GM19455 (cell line): ENCODE results near the gene TMEM129.
A peak's percentile ranks its signal among the peaks of the same experiment; 100 is the strongest.
"Not testable (repeated sequence)": the region's sequence is repeated elsewhere in the genome, so short reads cannot be mapped to it uniquely, and the experiment has no call there.

ENCODE experiments used
- ATAC-seq: cut with Tn5 transposase; IDR thresholded peaks from one replicate; pipeline ENCODE4 v1.9.1; 2021; ENCODE audit not compliant: unreplicated experiment

The TMEM129 gene

GRCh38 chr4:1703867-1704266 lies 17.3 kb downstream of the TMEM129 start:
- ATAC-seq = no peak

GRCh38 chr4:1701671-1702070 lies 19.5 kb downstream of the TMEM129 start:
- not testable (repeated sequence) for ATAC-seq

DNA sequence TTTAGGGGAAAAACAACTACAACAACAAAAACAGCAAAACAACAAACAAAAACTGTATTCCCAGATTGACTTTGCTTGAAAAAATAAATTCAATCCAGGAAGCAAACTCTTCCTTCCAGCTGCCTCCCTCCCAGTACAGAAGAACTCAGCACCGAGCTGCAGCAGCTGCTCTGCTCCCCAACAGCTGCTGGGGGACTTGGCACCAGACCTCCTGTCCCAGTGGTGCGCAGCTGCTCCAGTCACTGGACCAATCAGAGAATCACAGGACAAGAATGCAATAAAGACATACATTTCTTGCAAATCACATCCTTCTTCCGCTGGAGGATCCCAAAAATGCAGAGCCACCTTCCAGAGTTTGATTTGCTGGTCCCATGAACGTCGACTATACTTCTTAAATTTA lies 25.2 kb downstream of the TMEM129 start:
- no peak for ATAC-seq

GRCh38 chr4:1693131-1693896 lies 27.8 kb downstream of the TMEM129 start:
- ATAC-seq = no peak

DNA sequence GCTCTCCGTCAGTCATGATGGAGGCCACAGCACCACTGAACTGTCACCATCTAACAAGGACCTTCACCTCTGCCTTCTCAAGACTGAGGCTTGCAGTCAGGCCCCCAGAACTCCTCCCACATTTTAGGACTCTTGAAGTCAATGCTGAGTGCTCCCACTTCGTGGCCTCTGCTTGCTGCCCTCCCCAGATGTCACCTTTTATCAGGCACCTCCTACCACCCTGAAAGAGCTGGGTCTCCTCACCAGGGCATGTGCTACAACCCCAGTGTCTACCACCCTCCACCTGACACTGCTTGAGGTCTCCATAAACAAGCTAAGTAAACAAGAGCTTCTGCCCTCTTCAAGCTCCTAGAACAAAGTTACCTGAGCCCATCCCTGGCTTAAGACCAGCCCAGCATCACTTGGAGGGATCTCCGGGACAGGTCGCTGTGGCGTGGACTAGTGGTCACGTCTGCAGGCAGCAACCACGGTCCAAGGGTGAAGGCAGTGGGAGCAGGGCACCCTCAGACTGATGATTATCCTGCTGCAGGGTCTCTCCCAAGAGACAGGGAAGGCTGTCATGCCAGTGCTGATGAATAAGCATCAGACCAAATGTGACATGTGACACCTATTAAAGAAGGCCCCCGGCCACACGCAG lies 29.3 kb downstream of the TMEM129 start:
- no peak for ATAC-seq

- ATAC-seq = no peak
Measured at GRCh38 chr4:1690698-1691097, 30.4 kb downstream of the TMEM129 start.

- no peak for ATAC-seq
Measured at GRCh38 chr4:1686440-1687036, 34.6 kb downstream of the TMEM129 start.

- ATAC-seq = no peak
Measured at GRCh38 chr4:1685235-1686150, 35.6 kb downstream of the TMEM129 start.

GRCh38 chr4:1684506-1685234 lies 36.5 kb downstream of the TMEM129 start:
- peak; percentile 29 for ATAC-seq

GRCh38 chr4:1683736-1684505 lies 37.2 kb downstream of the TMEM129 start, which contains the start of gene FAM53A:
Gene FAM53A, minus strand, starts transcription at chr4:1684313. Its CDS starts 15,572 bp downstream, at chr4:1668741.
- peak; percentile 88 for ATAC-seq

DNA sequence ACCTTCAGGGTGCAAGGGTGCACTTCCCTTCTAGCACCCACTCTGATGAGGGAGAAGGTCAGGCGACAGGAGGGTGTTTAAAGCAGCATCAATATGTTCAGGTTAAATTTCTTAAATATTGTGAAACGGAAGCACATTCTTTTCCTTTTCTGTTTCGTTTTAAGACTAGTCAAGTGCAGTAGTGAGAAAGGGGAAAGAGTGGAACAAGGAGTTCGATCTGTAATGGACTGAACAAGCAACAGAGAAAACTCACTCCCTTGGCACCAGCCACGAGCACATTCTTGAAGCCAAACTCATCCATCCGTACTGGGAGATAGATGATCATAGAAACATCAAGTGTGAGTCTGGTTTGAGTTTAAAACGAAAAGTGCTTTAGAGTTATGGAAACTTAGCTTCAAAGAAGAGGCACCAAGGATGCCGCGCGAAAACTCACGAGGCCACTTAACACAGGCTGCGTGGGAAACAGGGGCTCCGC lies 37.8 kb downstream of the TMEM129 start:
- ATAC-seq = no peak

DNA sequence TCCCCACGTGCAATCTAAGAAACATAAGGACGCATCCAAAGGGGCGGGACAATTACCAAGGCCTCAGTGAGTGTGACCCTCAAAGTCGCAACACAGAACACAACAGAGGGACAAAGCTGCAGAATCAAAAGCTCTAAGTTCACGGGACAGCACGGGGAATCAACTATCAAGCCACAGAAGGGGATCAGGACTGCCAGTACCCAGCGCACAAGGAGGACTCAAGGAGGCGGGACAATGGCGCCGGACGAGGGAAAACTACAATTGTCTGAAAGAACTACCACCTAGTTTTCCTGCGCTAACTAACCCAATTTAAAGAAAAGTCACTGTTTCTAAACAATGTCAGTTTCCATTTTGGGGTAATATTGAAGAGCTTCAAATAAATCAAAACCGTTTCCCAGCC lies 38.3 kb downstream of the TMEM129 start:
- ATAC-seq = no peak

- no peak for ATAC-seq
Measured at GRCh38 chr4:1678244-1678643, 42.9 kb downstream of the TMEM129 start.

DNA sequence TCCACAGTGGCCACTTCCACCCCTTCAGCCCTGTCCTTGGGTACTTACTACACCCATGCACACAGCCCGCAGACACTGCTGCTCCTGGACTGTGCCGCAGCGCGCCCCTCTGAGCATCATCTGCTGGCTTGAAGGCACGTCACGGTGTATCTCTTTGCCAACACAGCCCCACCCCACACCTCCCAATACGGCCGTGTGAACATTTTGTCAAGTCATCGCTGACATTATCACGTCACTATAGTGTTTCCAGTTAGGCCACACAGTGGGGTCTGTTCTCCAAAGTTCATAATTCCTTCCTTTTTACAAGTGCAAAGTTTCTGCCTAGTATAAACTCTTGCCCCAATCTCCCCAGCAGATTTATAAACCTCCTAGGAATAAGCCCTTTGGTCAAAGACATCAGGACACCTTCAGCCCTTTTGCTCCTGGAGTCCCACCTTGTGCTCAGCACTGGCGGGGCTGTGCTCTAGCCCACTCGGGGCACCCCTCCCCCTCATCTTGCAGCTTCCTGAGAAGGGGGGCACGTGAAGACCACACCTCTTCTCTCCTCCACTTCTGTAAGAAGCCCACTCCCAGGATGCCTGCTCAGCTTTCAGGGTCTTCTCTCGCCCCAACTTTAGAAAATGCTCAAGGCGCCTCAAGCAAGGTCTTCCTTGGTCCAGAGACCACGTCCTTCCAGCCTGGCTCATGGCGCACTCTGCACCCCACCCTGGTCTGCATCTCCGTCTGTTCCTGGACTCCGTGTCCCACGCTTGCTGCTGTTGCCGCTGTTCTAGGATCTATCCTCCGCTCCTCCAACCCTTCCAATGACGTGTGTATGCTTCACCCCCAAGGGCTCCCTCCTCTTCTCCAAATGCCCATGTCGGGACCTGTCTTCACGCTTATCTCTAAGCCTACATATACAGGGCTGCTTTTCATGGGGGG lies 44.3 kb downstream of the TMEM129 start:
- no peak for ATAC-seq

DNA sequence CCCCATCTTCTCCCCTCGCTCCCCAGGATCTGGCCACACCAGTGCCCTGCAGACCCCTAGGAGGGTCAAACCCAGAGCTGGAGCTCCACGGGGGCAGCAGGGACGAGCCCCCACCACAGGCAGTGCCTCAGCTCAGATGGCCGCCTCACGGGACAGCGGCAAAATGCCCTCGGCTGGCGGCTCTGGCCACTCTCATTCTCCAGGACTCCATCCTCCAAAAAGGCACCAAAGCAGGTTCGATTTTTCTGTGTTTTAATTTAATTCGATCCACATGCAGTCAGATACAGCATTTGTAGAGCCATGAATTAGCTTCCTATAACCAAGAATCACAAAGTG lies 45.4 kb downstream of the TMEM129 start:
- no peak for ATAC-seq

DNA sequence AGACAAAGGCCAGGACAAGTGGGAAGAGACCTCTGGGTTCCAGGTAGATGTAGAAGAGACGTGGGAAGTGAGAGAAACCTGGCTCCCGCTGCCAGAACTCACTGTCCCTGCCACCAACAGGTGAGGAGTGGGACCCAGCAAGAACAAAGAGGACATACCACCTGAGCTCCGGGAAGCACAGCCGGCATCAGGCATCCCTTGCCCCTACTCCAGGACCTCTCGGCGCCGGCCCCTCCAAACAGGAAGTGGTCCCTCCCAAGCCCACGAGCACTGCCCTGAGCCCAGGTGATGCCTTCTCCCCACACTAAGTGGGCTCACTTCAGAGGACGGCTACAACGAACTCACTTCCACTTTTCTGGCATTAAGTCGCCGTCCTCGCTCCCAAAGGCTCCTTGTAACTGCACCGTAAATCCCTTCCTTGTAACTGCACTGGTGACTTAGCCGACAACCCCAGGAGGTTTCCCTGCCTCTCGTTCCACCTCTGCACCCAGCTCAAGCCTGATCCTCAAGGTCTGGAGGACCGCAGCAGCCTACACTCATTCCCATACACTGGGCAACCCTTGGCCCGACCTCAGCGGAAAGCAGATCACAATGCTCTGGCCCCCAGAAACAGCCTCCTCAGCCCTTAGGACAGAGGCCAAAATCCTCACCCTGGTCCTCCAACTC lies 45.9 kb downstream of the TMEM129 start:
- ATAC-seq = no peak

DNA sequence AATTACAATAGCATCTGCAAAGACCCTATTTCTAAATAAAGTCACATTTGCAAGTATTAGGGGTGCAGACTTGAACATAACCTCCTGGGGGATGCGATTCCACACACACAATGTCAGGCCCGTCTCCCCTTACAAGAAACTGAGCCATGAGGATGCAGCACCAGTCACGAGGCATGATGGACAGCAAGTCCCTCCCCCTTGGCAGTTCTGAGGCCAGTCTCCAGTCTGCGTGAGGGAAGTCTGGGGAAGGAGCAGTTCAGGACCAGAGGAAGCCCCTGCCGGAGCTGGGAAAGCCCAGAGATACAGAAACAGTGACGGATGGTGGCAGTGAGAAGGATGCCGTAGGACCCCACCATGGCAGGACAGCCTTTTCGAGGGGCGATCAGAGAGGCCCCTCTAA lies 46.4 kb downstream of the TMEM129 start:
- no peak for ATAC-seq

- no peak for ATAC-seq
Measured at GRCh38 chr4:1673671-1674070, 47.5 kb downstream of the TMEM129 start.
